Measurements from ENCODE around the gene AGBL5. TPM values are rescaled to one million over a fixed set of nuclear protein-coding genes. Genes with fewer than 3 reads are reported as not detected.

The AGBL5 gene
- total and polyA plus RNA-seq, 9 of the 15 experiments (the other 6 are each of a cell fraction or from before 2014, with no cell fraction given), result 3.3 to 52.7 (median 26.2) TPM

- no peak for TF ChIP-seq RERE (CRISPR knock-in tag; IDR thresholded peaks at IDR 0.05; ENCODE audit: borderline replicate concordance)
- 0 out of 2 replicates have a peak, but pooled peaks have one; percentile 9 for TF ChIP-seq ZNF316 (IDR thresholded peaks at IDR 0.05)
- peak; percentile 72 for TF ChIP-seq NFIC (IDR thresholded peaks at IDR 0.05)
- 0 out of 2 replicates have a peak, but pooled peaks have one; percentile 32 for TF ChIP-seq CREM (IDR thresholded peaks at IDR 0.05; ENCODE audit: low read depth)
- TF ChIP-seq TEAD4 (IDR thresholded peaks at IDR 0.05; ENCODE audit: low read length), result peak; percentile 93
- no peak for TF ChIP-seq TEAD4 (CRISPR knock-in tag; IDR thresholded peaks at IDR 0.05; ENCODE audit: borderline replicate concordance)
- TF ChIP-seq STAT5A (IDR thresholded peaks at IDR 0.05; ENCODE audit: borderline replicate concordance, low read length), result peak; percentile 65; the same call in 1 of the 2 replicates
- TF ChIP-seq CCNT2 (IDR thresholded peaks at IDR 0.05; ENCODE audit: borderline replicate concordance, extremely low read depth, insufficient read length, low read depth, low read length), result peak; percentile 68
- TF ChIP-seq ARNT (IDR thresholded peaks at IDR 0.05), result peak in 1 of 2 experiments; percentile 74; a peak in 2 of 4 replicates
- TF ChIP-seq ZNF668 (CRISPR knock-in tag; IDR thresholded peaks at IDR 0.05), result 0 out of 2 replicates have a peak, but pooled peaks have one; percentile 57
- TF ChIP-seq ZNF224 (CRISPR knock-in tag; IDR thresholded peaks at IDR 0.05), result no peak
- peak in 1 of 2 experiments; percentile 5; a peak in 2 of 4 replicates for TF ChIP-seq MAZ (CRISPR knock-in tag; conservative IDR thresholded peaks at IDR 0.05 in 1 of 2, IDR thresholded peaks at IDR 0.05 in 1 of 2)
- TF ChIP-seq RBM25 (IDR thresholded peaks at IDR 0.05; ENCODE audit: low read depth, low read length, severe bottlenecking), result no peak
- 0 out of 2 replicates have a peak, but pooled peaks have one; percentile 40 for TF ChIP-seq TCFL5 (CRISPR knock-in tag; conservative IDR thresholded peaks at IDR 0.05)
- no peak for TF ChIP-seq BRF1 (IDR thresholded peaks at IDR 0.05; ENCODE audit: borderline replicate concordance, extremely low read depth, insufficient read length)
- TF ChIP-seq RBBP5 (IDR thresholded peaks at IDR 0.05; ENCODE audit: borderline replicate concordance, insufficient read depth, low read length, poor library complexity, severe bottlenecking), result peak; percentile 22
- peak; percentile 81 for TF ChIP-seq NR2C1 (IDR thresholded peaks at IDR 0.05)
- peak; percentile 89 for TF ChIP-seq NR2C1 (tag; IDR thresholded peaks at IDR 0.05)
- TF ChIP-seq CEBPG (CRISPR knock-in tag; IDR thresholded peaks at IDR 0.05), result no peak
- peak in 1 of 2 experiments; percentile 68; a peak in 3 of 4 replicates for TF ChIP-seq CEBPG (tag; conservative IDR thresholded peaks at IDR 0.05 in 1 of 2, IDR thresholded peaks at IDR 0.05 in 1 of 2)
- no peak for TF ChIP-seq SNAPC5 (CRISPR knock-in tag; IDR thresholded peaks at IDR 0.05)
- TF ChIP-seq SMARCE1 (IDR thresholded peaks at IDR 0.05), result peak; percentile 87
- TF ChIP-seq SMARCA4 (IDR thresholded peaks at IDR 0.05), result peak; percentile 87
Observed at GRCh38 chr2:27007416-27008374, 43.8 kb upstream of the AGBL5 start (continued).
